GM18511 (cell line): Measurements from ENCODE around the gene ERP27.

Experiments
- ATAC-seq: cut with Tn5 transposase; IDR thresholded peaks from one replicate; pipeline ENCODE4 v1.9.1; 2021; ENCODE audit warnings: mild to moderate bottlenecking, moderate library complexity; ENCODE audit not compliant: unreplicated experiment

The ERP27 gene

GRCh38 chr12:14937014-14937413 lies 1.3 kb downstream of the ERP27 start:
- ATAC-seq = no peak

DNA sequence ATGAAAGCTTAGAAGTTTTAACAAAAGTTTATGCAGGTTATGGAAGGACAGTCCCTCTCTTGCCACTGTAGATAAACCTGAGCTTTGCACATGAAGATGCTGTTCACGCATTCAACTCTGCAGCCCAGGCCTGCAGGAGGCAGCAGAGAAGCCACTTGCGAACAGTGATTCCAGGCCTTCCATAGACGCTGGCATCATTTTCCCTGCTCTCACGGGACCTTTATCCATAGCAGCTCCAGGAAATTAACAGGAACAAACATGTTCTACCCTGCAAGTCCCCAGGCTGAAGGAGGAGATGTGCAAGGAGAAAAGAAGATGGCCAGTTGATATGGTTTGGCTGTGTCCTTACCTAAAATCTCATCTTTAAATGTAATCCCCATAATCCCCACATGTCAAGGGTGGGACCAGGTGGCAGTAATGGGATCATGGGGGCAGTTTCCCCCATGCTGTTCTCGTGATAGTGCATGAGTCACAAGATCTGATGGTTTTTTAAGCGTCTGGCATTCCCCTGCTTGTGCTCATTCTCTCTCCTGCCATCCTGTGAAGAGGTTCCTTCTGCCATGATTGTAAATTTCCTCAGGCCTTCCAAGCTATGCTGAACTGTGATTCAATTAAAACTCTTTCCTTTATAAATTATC lies 2.0 kb downstream of the ERP27 start:
- ATAC-seq = no peak

GRCh38 chr12:14935031-14935430 lies 3.3 kb downstream of the ERP27 start:
- no peak for ATAC-seq

DNA sequence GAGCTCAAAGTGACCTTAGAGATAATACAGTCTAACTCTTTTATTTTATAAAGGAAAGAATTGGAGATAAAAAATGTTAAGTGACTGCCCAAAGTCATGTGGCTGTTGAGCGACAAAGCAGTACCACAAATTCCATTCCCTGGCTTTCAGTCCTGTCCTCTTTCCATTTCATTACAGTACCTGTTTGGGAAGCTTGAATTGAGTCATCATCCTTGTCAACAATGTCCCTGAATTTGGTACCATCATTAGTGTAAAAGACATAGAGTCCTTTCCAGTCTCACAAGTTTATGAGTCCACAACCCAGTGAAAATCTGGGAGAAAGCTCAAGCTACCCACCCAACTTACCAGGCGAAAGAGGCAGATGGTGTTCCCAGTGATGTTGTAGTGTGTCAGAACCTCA lies 3.8 kb downstream of the ERP27 start:
- ATAC-seq = no peak

DNA sequence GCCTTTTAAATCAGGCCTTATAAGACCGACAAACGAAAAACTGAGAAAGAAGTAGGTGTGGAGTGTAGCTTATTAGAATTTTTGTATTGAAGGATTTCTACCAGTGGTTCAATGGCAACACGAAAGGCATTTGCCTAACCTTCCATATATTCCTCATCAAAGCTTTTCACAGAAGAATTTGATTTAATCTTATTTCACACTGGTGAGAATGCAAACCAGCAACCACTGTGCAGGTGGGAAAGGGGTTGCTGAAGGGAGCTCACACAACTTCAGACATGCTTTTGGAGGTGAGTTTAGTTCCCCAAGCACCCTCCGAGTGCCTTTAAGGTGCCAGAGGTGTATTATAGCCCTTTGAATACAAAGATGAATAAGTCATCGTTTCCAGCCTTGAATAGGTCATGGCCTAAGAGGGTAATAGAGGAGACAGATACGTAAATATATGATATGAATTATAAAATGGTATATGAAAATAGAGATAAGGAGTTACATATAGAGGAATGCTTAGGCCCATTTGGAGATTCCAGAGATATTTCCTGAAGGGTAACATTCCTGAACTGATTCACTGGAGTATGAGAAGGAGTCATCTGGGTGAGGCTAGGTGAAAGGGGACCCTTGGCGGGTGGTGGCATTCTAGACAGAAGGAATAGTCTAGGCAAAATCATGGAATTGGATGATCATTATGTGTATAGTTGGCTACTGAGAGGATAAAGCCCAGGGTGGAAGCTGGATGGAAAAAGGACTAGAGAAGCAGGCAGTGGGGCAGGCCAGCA lies 6.4 kb downstream of the ERP27 start:
- ATAC-seq = no peak

DNA sequence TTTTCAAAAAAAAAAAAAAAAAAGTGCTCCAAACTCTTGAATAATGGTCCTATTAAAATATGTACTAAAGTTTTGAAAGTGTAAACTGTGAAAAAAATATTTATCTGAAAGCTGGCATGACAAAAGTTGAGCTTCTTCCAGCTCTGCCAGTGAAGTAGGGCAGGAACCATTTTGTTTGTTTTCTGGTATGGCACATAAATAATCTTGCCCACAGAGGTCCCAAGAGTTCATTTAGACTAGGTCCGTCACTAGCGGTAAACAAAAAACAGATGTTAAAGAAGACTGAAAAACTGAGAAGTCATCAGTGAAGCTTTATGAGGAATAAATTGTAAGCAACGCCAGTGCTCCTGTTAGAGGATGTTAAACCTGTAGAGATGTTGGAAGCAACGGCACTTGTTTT lies 7.0 kb downstream of the ERP27 start:
- ATAC-seq = no peak

DNA sequence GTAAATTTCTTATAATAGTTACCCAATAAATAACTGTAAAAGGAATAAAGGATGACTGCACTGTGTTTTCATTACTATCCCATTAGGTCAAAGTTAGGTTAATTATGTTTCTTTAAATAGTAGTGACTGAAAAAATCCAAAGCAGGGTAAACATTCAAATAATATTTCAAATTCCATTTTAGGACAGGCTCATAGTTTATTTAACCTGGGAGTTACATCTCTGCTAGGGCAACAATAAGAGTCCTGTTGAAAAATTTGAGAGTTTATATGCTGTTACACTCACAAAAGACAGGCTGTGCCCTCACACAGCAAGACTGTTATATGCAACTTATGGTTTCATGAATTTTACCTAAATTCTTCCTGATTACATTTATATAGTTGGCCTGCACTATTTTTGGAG lies 8.0 kb downstream of the ERP27 start:
- no peak for ATAC-seq

- no peak for ATAC-seq
These were observed 9.4 kb downstream of the ERP27 start for GRCh38 chr12:14928931-14929330.

- no peak for ATAC-seq
These were observed 11.1 kb downstream of the ERP27 start for GRCh38 chr12:14927267-14927666.

GRCh38 chr12:14924541-14924940 lies 13.8 kb downstream of the ERP27 start:
- no peak for ATAC-seq

DNA sequence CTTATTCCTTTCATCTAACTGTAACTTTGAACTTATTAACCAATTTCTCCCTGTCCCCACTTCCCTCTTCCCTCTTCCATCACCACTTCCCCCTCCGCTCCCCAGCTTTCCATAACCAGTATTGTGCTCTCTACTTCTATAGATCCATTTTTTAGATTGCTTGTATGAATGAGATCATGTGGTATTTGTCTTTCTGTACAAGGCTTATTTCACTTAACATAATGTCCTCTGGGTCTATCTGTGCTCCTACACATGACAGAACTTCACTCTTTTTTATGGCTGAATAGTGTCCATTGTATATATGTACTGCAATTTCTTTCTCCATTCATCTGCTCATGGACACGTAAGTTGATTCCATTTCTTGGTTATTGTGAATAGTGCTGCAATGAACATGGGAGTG lies 14.4 kb downstream of the ERP27 start:
- ATAC-seq = no peak

DNA sequence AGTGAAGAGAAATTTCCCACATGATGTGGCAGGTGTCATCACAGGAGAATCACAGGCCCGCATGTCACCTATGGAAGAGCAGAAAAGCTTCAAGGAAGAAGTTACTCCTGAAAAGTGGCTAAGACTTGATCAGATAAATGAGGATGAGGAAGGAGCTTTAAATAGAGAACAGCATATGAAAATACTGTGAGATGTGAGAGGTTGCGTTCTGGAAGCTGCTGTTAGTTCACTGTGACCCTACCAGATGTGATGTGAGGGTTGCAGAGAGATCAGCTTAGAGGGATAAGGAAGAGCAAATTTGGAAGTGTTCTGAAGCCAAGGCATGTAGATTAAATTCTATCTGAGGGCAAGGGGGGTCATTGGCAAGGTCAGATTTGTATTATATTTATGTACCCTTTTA lies 17.1 kb downstream of the ERP27 start:
- ATAC-seq = no peak

DNA sequence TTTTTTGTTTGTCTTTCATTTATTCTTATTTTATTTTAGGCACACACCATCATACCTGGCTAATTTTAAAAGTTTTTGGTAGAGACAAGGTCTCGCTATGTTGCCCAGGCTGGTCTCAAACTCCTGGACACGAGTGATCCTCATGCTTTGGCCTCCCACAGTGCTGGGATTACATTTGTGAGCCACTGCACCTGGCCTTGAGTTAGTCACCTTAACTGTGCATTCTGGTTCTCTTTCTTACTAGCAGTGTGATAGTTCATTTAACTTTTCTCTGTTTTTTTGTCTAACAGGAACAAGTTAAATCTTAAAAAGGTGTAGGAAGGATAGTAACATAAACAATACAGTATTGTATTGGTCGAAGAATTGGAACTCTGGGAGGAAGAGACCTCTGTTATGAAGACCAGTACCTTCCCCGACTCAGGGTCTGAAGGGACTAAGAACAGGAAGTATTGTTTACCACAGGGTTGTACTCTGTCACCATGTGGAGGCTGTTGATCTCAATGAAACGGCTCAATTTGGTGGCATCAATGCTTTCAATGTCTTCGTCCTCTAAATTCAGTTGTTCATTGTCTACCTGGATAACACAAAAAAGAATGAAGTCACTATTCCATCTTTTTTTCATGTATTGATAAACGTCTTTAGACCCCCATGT lies 17.7 kb downstream of the ERP27 start:
- no peak for ATAC-seq

DNA sequence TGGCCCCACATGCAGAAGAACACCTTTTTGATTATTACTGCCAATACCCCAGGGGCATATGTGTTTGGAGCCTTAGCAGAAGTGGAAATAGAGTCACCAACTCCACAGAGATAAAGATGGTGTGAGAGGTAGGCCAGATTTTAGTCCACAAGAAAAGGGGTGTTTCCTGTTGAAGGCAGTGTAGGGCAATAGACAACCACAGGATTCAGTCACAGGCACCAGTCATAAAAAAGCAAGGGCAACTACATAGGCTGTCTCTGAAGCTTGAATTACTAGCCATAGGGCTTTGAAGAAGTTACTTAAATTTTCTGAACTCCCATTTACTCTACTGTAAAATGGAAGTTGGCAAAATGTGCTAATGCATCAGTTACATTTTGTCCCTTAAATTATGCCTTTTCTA lies 18.9 kb downstream of the ERP27 start:
- ATAC-seq = no peak

- no peak for ATAC-seq
These were observed 22.6 kb downstream of the ERP27 start for GRCh38 chr12:14915736-14916135.

- ATAC-seq = no peak
These were observed 25.0 kb downstream of the ERP27 start for GRCh38 chr12:14913381-14913781.

GRCh38 chr12:14911131-14911530 lies 27.2 kb downstream of the ERP27 start:
- ATAC-seq = no peak

- no peak for ATAC-seq
These were observed 28.0 kb downstream of the ERP27 start for GRCh38 chr12:14910090-14910915.

DNA sequence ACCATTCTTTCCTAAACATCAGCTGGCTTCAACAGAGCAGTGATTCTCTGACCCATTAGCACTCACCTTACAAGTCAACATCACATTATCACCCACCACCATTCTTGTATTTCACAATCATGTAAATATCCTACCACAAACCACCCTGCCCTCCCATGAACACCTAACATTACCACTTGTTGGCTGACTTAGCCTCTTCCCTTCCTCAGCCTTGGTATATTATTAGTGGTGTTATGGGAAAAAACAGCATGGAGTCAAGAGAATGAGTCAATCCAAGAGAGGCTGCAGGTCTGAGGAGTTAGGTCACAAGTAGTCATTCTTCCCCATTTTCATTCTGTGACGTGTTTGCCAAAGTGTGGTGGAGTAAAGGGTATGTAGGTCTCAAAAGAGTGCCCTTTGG lies 30.4 kb downstream of the ERP27 start:
- no peak for ATAC-seq

- no peak for ATAC-seq
These were observed 32.2 kb downstream of the ERP27 start for GRCh38 chr12:14906114-14906513.

DNA sequence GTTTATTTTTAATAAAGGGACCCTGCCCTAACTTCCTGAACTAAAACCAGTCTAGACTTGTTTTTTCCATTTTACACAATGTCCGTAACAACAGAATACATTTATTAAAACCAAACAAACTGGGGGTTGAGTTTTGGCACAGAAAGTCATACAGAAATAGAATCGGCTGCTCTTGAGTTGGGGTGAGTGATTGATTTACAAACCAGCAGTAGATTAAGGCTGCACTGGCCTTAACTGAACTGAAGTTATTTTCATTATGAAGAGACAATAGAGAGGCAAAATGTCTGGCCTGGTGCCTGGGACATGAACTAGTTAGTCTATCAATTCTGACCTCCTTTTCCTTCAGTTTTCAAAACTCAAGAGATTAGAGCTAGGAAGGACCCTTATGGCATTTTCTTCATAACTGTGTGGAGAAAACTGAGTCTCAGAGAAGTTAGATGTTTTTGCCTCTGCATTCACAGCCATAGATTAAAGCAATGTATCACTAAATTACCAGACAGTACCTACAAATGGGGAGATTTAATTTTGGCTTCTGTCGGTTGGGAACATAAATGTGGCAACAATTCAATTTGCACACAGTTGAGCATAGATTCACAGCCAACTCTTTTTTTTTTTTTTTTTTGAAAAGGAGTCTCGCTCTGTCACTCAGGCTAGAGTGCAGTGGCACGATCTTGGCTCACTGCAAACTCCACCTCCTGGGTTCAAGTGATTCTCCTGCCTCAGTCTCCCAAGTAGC lies 32.9 kb downstream of the ERP27 start:
- no peak for ATAC-seq
